ENCODE results near the gene ZNF837.
A peak's percentile ranks its signal among the peaks of the same experiment; 100 is the strongest.

Gene ZNF837

DNA sequence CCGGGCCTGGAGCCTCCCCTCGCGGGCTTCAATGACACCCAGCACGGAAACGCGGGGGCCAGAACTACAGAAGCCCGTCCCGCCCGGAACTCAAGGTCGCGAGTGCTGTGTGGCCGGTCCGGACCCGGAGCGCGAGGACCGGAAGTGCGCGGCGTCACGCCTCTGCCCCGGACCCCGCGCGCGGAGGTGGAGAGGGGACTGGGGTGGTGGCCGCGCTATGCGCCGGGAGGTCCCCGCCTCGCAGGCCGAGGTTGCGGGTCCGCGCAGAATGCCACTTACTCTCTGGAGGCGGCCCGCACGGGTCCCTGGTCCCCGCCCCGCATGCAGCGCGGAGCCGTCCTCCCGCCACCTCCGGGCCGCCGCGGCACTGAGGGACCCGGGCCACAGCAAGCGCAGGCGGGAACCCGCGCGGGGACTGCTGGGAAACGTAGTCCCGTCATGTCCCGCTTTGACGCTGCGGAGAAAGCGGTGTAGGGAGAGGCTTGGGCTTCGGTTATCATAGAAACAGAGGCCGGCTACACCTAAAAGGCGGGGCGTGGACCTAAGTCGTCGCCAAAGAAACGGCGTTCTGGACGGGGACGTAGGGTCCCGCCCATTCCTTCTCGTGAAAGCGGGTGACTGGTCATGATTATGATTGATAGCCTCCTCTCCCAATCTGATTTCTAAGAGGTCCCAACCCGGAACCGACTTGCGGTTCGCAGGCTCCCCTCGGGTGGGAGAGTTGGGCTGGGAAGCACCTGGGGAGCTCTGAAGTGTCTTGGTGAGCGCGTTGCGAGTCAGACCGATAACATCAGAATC lies at the start of gene ZNF837:
Gene ZNF837 (minus strand): TSS at position 369 of the 798 bp plus-strand sequence. CDS start 11,698 bp downstream, outside the sequence.
- Histone ChIP-seq H3K9me3 (ENCODE audit: control insufficient read depth, insufficient read depth, low read depth, low read length) (no peaks in the 10 kb centered on the region), H3K4me3 (ENCODE audit: low read depth, low read length) (peak within 1 kb of the TSS; percentile 80), H3K27me3 (ENCODE audit: control insufficient read depth, insufficient read depth, low read length) (no peaks in the 10 kb centered on the region), H3K4me1 (ENCODE audit: control insufficient read depth, insufficient read depth, low read length) (peaks cover 12% of the 10 kb centered on the region), H3K27ac (ENCODE audit: low read depth, low read length) (peak within 1 kb of the TSS; percentile 56; the same call in 1 of the 2 replicates), H3K36me3 (ENCODE audit: control insufficient read depth, insufficient read depth, low read length) (no peaks in the 10 kb centered on the region), H3K9ac (ENCODE audit: low read length) (peak within 1 kb of the TSS; percentile 78)

DNA sequence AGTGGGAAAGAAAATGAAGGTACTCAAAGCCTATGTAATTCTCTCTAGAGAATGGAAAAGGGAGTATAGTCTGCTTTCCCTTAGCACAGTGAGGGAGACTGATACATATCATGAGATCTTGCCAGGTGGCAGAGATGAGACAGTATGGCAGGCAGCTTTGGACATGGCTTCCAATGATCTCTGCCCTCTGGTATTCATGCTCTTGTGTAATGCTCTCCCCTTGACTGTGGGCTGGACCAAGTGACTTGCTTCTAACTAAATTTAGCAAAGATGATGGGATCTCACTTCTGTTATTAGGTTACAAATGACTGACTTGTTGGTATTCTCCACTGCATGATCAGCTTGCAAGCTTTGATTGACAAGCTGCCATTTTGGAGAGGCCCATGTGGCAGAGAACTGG lies 48.9 kb upstream of the ZNF837 start:
- no peak overlapping the region for H3K27ac ChIP-seq (ENCODE audit: low read depth, low read length)
- H3K27me3 ChIP-seq (ENCODE audit: control insufficient read depth, insufficient read depth, low read length) = no peaks in the 10 kb centered on the region
- no peak overlapping the region for H3K4me3 ChIP-seq (ENCODE audit: low read depth, low read length)
- H3K36me3 ChIP-seq (ENCODE audit: control insufficient read depth, insufficient read depth, low read length) = peaks cover 34% of the 10 kb centered on the region
- no peaks in the 10 kb centered on the region for H3K4me1 ChIP-seq (ENCODE audit: control insufficient read depth, insufficient read depth, low read length)
- H3K9ac ChIP-seq (ENCODE audit: low read length) = no peak overlapping the region
- H3K9me3 ChIP-seq (ENCODE audit: control insufficient read depth, insufficient read depth, low read depth, low read length) = peaks cover 78% of the 10 kb centered on the region

DNA sequence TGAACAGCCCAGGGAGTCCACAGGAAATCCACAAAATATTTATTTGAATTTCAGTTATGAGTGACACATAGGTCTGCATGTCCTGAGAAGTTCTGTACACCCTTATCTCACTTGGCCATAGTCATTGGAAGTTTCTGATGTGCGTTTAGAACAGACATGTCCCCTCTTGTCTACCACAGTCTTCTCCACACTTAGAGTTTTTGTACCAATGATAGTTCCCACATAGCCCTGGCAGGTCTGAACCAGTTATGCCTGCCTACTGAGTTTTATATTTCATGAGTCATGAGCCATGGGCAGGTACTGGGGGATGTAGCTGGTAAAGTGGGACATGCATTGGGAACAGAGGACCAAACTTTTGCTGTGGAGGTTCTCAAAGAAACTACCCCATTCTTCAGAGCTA lies 47.8 kb upstream of the ZNF837 start:
- H3K9ac ChIP-seq (ENCODE audit: low read length) = no peak overlapping the region
- no peaks in the 10 kb centered on the region for H3K4me1 ChIP-seq (ENCODE audit: control insufficient read depth, insufficient read depth, low read length)
- H3K9me3 ChIP-seq (ENCODE audit: control insufficient read depth, insufficient read depth, low read depth, low read length) = peaks cover 67% of the 10 kb centered on the region
- no peak overlapping the region for H3K4me3 ChIP-seq (ENCODE audit: low read depth, low read length)
- no peaks in the 10 kb centered on the region for H3K27me3 ChIP-seq (ENCODE audit: control insufficient read depth, insufficient read depth, low read length)
- H3K36me3 ChIP-seq (ENCODE audit: control insufficient read depth, insufficient read depth, low read length) = peaks cover 23% of the 10 kb centered on the region
- no peak overlapping the region for H3K27ac ChIP-seq (ENCODE audit: low read depth, low read length)

DNA sequence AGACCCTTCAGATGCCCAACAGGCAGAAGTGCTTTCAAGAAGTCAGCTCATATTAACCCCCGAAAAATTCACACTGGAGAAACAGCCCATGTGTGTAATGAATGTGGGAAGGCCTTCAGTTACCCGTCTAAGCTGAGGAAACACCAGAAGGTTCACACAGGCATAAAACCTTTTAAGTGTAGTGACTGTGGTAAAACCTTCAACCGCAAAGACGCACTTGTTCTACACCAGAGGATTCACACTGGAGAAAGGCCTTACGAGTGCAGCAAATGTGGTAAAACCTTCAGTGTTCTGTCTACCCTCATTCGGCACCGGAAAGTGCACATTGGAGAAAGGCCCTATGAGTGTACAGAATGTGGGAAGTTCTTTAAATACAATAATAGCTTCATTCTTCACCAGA lies 36.2 kb upstream of the ZNF837 start:
- H3K9me3 ChIP-seq (ENCODE audit: control insufficient read depth, insufficient read depth, low read depth, low read length) = no peaks in the 10 kb centered on the region

DNA sequence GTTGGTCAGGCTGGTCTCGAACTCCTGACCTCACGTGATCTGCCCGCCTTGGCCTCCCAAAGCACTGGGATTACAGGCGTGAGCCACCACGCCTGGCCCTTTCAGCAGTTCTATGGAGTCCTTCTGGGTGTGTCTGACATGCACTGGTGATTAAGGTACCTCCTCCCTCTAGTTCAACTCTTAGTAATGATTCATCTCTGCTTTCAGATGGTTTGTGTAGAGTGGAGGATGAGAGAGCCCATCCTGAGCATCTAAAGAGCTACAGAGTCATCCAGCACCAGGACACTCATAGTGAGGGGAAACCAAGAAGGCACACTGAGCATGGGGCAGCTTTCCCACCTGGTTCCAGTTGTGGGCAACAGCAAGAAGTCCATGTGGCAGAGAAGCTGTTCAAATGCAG lies 35.8 kb upstream of the ZNF837 start:
- Histone ChIP-seq H3K27me3 (ENCODE audit: control insufficient read depth, insufficient read depth, low read length) (no peaks in the 10 kb centered on the region), H3K4me1 (ENCODE audit: control insufficient read depth, insufficient read depth, low read length) (no peaks in the 10 kb centered on the region), H3K36me3 (ENCODE audit: control insufficient read depth, insufficient read depth, low read length) (peaks cover 39% of the 10 kb centered on the region), H3K9me3 (ENCODE audit: control insufficient read depth, insufficient read depth, low read depth, low read length) (no peaks in the 10 kb centered on the region), H3K27ac (ENCODE audit: low read depth, low read length) (no peak overlapping the region), H3K9ac (ENCODE audit: low read length) (no peak overlapping the region), H3K4me3 (ENCODE audit: low read depth, low read length) (no peak overlapping the region)

More for the DNA sequence above, 36.2 kb upstream of the ZNF837 start:
- H3K4me1 ChIP-seq (ENCODE audit: control insufficient read depth, insufficient read depth, low read length) = no peaks in the 10 kb centered on the region
- no peak overlapping the region for H3K9ac ChIP-seq (ENCODE audit: low read length)
- no peak overlapping the region for H3K4me3 ChIP-seq (ENCODE audit: low read depth, low read length)
- no peaks in the 10 kb centered on the region for H3K27me3 ChIP-seq (ENCODE audit: control insufficient read depth, insufficient read depth, low read length)
- peaks cover 39% of the 10 kb centered on the region for H3K36me3 ChIP-seq (ENCODE audit: control insufficient read depth, insufficient read depth, low read length)
- no peak overlapping the region for H3K27ac ChIP-seq (ENCODE audit: low read depth, low read length)

DNA sequence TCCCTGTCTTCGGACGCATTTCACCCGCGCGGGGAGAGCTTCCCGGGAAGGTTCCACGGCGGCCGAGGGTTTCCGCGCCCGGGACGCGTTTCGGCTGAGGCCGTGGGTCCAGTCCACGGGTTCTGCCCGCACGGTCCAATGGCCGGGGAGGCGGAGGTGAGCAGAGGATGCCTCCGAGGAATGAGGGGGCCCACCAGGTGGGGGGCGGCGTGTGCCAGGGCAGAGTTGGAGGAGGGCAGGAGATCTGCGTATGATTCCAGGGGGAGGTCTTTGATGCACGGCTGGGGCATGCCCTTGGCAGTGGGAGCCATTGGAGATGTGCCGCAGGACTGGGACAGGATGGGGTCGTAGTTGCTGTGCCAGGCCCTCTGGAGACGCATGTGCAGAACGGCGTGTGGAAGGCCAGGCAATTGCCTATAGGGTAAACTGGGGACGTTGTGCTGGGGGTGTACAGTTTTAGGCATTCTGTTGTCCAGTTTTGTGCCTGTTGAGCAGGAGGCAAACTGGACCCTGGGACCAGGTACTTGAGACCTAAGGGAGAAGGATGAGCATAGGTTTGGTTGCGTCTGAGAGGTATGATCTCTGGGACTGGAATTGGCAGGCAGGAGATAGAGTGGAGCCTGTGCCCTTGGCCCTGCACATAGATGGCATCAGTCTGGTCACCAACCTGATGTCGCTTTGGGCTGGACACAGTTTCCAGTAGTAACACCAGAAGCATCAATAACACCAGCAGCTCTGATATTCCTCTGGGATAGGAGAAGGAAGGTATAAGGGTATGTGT lies 28.4 kb upstream of the ZNF837 start:
- Histone ChIP-seq H3K36me3 (ENCODE audit: control insufficient read depth, insufficient read depth, low read length) (no peaks in the 10 kb centered on the region), H3K9ac (ENCODE audit: low read length) (peak overlapping the region; percentile 77), H3K4me1 (ENCODE audit: control insufficient read depth, insufficient read depth, low read length) (peaks cover 7% of the 10 kb centered on the region; the same call in 1 of the 2 replicates), H3K4me3 (ENCODE audit: low read depth, low read length) (peak overlapping the region; percentile 90), H3K27me3 (ENCODE audit: control insufficient read depth, insufficient read depth, low read length) (no peaks in the 10 kb centered on the region), H3K27ac (ENCODE audit: low read depth, low read length) (no peak overlapping the region), H3K9me3 (ENCODE audit: control insufficient read depth, insufficient read depth, low read depth, low read length) (no peaks in the 10 kb centered on the region)

DNA sequence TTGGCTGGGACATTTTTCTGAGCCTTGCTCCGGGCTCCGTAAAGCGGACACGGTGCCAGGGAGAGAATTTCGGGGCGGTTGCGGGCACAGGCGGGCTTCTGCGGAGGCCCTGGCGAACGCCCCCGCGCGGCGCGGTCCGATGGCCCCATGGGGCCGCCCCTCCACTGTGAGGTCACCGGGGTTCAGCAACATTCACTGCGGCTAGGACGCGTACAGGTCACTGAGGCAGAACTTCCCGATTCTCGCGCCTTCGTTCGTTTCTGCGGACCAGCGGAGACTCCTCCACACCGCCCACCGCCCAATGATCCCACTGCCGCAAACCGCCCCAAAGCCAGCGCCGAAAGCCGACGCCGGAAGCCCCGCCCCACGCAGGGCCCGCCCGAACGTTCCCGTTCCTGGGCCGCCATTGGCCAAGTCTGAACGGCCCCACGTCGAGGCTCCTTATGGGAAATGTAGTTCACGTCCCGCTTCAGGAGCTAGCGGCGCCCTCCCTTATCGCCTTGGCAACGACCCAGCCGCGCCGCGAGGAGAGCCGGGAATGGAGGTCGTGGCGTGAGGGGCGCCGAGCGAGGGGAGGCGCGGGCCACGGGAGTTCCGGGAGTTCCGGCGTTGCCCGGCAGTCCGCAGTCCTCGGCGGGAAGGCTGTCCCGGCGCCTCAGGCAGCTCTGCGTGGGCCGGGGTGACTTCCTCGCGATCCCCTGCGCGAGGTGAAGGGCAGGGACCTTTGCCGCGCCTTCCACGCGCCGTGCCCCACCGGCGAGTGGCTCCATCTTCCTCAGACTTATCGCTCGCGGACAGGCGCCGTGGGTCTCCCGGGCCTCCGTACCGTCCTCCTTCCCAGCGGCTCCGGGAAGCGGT lies 27.6 kb upstream of the ZNF837 start, which contains the start of gene ZNF584:
Gene ZNF584 (plus strand): TSS at position 498 of the 858 bp plus-strand sequence. CDS start 499 bp downstream, outside the sequence.
- Histone ChIP-seq H3K27me3 (ENCODE audit: control insufficient read depth, insufficient read depth, low read length) (no peaks in the 10 kb centered on the region), H3K4me3 (ENCODE audit: low read depth, low read length) (peak within 1 kb of the TSS; percentile 90), H3K27ac (ENCODE audit: low read depth, low read length) (peak within 1 kb of the TSS; percentile 30; the same call in 1 of the 2 replicates), H3K4me1 (ENCODE audit: control insufficient read depth, insufficient read depth, low read length) (peaks cover 7% of the 10 kb centered on the region; the same call in 1 of the 2 replicates), H3K9me3 (ENCODE audit: control insufficient read depth, insufficient read depth, low read depth, low read length) (no peaks in the 10 kb centered on the region), H3K9ac (ENCODE audit: low read length) (peak within 1 kb of the TSS; percentile 79), H3K36me3 (ENCODE audit: control insufficient read depth, insufficient read depth, low read length) (no peaks in the 10 kb centered on the region)

DNA sequence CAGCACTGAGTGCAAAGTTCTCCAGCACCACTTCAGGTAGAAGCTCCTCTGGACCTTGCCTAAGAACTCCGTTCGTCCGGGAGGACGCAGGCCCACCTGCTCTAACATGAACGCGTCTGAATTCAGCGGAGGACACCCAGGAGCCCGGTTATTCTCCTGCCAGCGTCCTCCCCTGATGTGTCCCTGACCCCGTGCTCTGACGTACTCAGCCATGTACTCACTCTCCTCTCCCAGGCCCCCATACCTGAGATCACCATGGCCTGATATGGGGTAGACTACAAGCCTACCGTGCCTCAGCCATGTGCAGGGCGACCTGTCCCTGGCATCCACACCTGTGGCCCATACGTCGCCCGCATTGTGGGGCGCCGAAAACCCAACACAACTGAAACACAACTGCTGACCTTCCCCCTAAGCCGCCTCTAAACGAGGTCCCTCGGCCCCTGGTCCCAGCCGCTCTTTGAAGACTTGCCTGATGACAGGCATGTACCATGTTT lies 26.9 kb upstream of the ZNF837 start:
- peaks cover 7% of the 10 kb centered on the region; the same call in 1 of the 2 replicates for H3K4me1 ChIP-seq (ENCODE audit: control insufficient read depth, insufficient read depth, low read length)
- peak overlapping the region; percentile 90 for H3K4me3 ChIP-seq (ENCODE audit: low read depth, low read length)
- no peaks in the 10 kb centered on the region for H3K9me3 ChIP-seq (ENCODE audit: control insufficient read depth, insufficient read depth, low read depth, low read length)
- H3K36me3 ChIP-seq (ENCODE audit: control insufficient read depth, insufficient read depth, low read length) = no peaks in the 10 kb centered on the region
- peak overlapping the region; percentile 30; the same call in 1 of the 2 replicates for H3K27ac ChIP-seq (ENCODE audit: low read depth, low read length)
- no peaks in the 10 kb centered on the region for H3K27me3 ChIP-seq (ENCODE audit: control insufficient read depth, insufficient read depth, low read length)
- peak overlapping the region; percentile 79 for H3K9ac ChIP-seq (ENCODE audit: low read length)

DNA sequence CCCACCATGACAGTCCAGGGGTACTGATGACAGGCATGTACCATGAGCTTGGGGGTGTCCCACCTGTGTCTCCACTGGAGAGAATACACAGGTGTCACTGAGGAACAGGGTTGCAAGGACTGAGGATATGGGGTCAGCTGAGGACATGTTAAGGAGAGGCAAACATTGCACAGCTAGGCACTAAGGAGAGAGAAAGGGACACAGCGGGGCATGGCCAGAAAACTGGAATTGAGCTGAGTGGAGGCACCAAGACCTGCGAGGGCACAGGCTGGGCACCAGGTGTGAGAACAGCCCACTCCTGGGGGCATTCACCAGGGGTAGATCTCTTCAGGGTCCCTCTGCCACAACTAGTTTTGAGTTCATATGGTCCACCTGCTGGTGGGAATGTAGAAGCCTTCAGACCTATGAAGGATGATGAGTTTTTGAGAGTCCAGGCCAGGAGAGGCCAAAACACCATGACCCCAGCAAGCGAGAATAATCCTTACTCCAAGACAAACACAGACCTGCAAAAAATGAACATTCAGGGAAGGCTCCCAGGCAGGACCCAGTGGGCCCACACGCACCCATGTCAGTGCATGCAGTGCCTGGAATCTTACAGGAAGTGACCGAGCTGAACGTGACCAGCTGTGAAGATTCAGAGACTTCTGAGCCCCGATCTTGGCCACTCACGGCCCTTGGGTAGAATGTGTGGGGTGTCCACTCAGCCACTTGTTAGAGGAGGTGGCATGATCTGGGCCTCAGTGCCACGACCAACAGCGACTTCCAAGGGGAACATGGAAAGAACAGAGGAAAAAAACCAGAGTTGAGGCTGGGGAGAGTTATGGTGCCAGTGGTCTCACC lies 26.2 kb upstream of the ZNF837 start:
- H3K36me3 ChIP-seq (ENCODE audit: control insufficient read depth, insufficient read depth, low read length) = no peaks in the 10 kb centered on the region
- H3K4me1 ChIP-seq (ENCODE audit: control insufficient read depth, insufficient read depth, low read length) = peaks cover 7% of the 10 kb centered on the region; the same call in 1 of the 2 replicates
- H3K27ac ChIP-seq (ENCODE audit: low read depth, low read length) = no peak overlapping the region
- H3K27me3 ChIP-seq (ENCODE audit: control insufficient read depth, insufficient read depth, low read length) = no peaks in the 10 kb centered on the region
- no peaks in the 10 kb centered on the region for H3K9me3 ChIP-seq (ENCODE audit: control insufficient read depth, insufficient read depth, low read depth, low read length)
- H3K4me3 ChIP-seq (ENCODE audit: low read depth, low read length) = peak overlapping the region; percentile 90
- peak overlapping the region; percentile 79 for H3K9ac ChIP-seq (ENCODE audit: low read length)

Measured in HUES6 (cell line).